ENCODE data around the gene ADGRL3. TPM values are rescaled to one million over a fixed set of nuclear protein-coding genes. Genes with fewer than 3 reads are reported as not detected.

The ADGRL3 gene
- total and polyA plus RNA-seq, 8 donors, result 0.08 to 1.4 (median 0.24) TPM

- no peak for TF ChIP-seq CTCF (IDR thresholded peaks at IDR 0.05)
- Histone ChIP-seq H3K36me3 (no peaks in the 10 kb centered on the region), H3K9me3 (no peaks in the 10 kb centered on the region), H3K27ac (no peak overlapping the region), H3K27me3 (no peaks in the 10 kb centered on the region), H3K4me1 (no peaks in the 10 kb centered on the region), H3K4me3 (no peak overlapping the region)
- ATAC-seq, result no peak
- intact Hi-C loops (cut with DNase I), result no loop called here
- DNase-seq, result no peak
- FAIRE-seq, result no peak
Measured at GRCh38 chr4:61614231-61614630, 414.1 kb downstream of the ADGRL3 start.

- Histone ChIP-seq H3K36me3 (no peaks in the 10 kb centered on the region), H3K9me3 (no peaks in the 10 kb centered on the region), H3K4me3 (no peak overlapping the region), H3K27me3 (no peaks in the 10 kb centered on the region), H3K4me1 (no peaks in the 10 kb centered on the region), H3K27ac (no peak overlapping the region)
- TF ChIP-seq CTCF (IDR thresholded peaks at IDR 0.05), result no peak
- intact Hi-C loops (cut with DNase I), result no loop called here
- ATAC-seq (no peak), FAIRE-seq (no peak), DNase-seq (no peak)
- 41 to 59% methylated on average over 4 of the region's 4 CpGs for WGBS, 2 donors
Measured at GRCh38 chr4:61619528-61619927, 419.4 kb downstream of the ADGRL3 start.

GRCh38 chr4:61628282-61628681 is 428.2 kb downstream of the ADGRL3 start:
- intact Hi-C loops (cut with DNase I), result no loop called here
- no peaks in the 10 kb centered on the region for H3K4me1 ChIP-seq
- H3K27ac ChIP-seq, result no peak overlapping the region
- WGBS, 2 donors, result 63 to 71% methylated on average over 1 of the region's 1 CpG
- no peak overlapping the region for H3K4me3 ChIP-seq
- DNase-seq (no peak), ATAC-seq (no peak), FAIRE-seq (no peak)
- TF ChIP-seq CTCF (IDR thresholded peaks at IDR 0.05), result no peak
- H3K27me3 ChIP-seq, result no peaks in the 10 kb centered on the region
- H3K36me3 ChIP-seq, result no peaks in the 10 kb centered on the region
- no peaks in the 10 kb centered on the region for H3K9me3 ChIP-seq

DNA sequence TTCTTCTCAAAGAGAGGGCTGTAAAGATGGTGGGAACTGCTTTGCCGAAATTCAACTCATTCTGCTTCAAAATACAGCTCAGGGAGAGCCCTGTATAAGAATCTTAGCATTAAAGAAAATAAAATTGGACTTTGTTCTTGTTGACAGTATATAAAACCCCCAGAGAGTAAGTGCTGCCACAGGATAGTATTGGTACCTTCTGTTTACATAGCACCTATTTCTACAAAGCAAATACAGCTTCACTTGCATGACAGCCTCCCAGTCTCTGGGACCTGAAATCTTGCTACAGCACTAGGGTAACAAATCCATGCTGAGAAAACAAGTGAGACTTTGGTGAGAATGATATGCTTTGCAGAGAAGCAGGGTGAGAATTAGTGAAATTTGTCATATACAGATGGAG is 428.6 kb downstream of the ADGRL3 start:
- Histone ChIP-seq H3K36me3 (no peaks in the 10 kb centered on the region), H3K9me3 (no peaks in the 10 kb centered on the region), H3K4me3 (no peak overlapping the region), H3K27ac (no peak overlapping the region), H3K27me3 (no peaks in the 10 kb centered on the region), H3K4me1 (no peaks in the 10 kb centered on the region)
- no peak for FAIRE-seq
- TF ChIP-seq CTCF (IDR thresholded peaks at IDR 0.05), result no peak
- intact Hi-C loops (cut with DNase I), result no loop called here
- no peak for ATAC-seq
- WGBS, 2 donors, result 48 to 87% methylated on average over 1 of the region's 1 CpG
- no peak for DNase-seq

- intact Hi-C loops (cut with DNase I), result no loop called here
- ATAC-seq, result no peak
- Histone ChIP-seq H3K36me3 (no peaks in the 10 kb centered on the region), H3K27ac (no peak overlapping the region), H3K9me3 (no peaks in the 10 kb centered on the region), H3K27me3 (no peaks in the 10 kb centered on the region), H3K4me3 (no peak overlapping the region), H3K4me1 (no peaks in the 10 kb centered on the region)
- no peak for DNase-seq
- no peak for TF ChIP-seq CTCF (IDR thresholded peaks at IDR 0.05)
- FAIRE-seq, result no peak
- 25 to 46% methylated on average over 2 of the region's 2 CpGs for WGBS, 2 donors
Measured at GRCh38 chr4:61630548-61630947, 430.4 kb downstream of the ADGRL3 start.

Measured in pancreas (tissue), 10 donors.